ENCODE data around the gene LRBA. TPM values are rescaled to one million over a fixed set of nuclear protein-coding genes. Genes with fewer than 3 reads are reported as not detected.
"Not testable (repeated sequence)": the region's sequence is repeated elsewhere in the genome, so short reads cannot be mapped to it uniquely, and the experiment has no call there.

Gene LRBA
- total and polyA plus RNA-seq, 5 donors from 2014 or later = 23.0 to 95.3 (median 25.4) TPM

- no peaks in the 10 kb centered on the region for H3K4me1 ChIP-seq (ENCODE audit: control insufficient read depth, insufficient read depth, low read length, poor library complexity, severe bottlenecking)
- peaks cover 10% of the 10 kb centered on the region for H3K36me3 Mint-ChIP-seq
- H3K27ac Mint-ChIP-seq = peak overlapping the region in 1 of 3 donors; percentile 41
- DNase-seq (no peak), ATAC-seq (ENCODE audit: low read depth in 2 of 2) (no peak)
- no peaks in the 10 kb centered on the region for H3K9me3 ChIP-seq (ENCODE audit: control insufficient read depth in 2 of 2, low read length in 2 of 2)
- no peak overlapping the region for H3K4me3 ChIP-seq (ENCODE audit: low read depth, low read length)
- H3K36me3 ChIP-seq (ENCODE audit: control insufficient read depth, insufficient read depth, low read length) = no peaks in the 10 kb centered on the region
- H3K4me1 Mint-ChIP-seq = peaks cover 0 to 13% (median 5%) of the 10 kb centered on the region in 4 donors
- H3K4me3 Mint-ChIP-seq = no peak overlapping the region
- H3K9me3 Mint-ChIP-seq = no peaks in the 10 kb centered on the region
- H3K27me3 ChIP-seq (ENCODE audit: control insufficient read depth, insufficient read depth, low read length) = no peaks in the 10 kb centered on the region
- no peaks in the 10 kb centered on the region for H3K27me3 Mint-ChIP-seq
- no peak overlapping the region for H3K27ac ChIP-seq (ENCODE audit: insufficient read depth, low read length, poor library complexity, severe bottlenecking)
Observed at GRCh38 chr4:150547154-150547838, 467.8 kb downstream of the LRBA start.

GRCh38 chr4:150546286-150546685 lies 468.8 kb downstream of the LRBA start:
- H3K36me3 ChIP-seq (ENCODE audit: control insufficient read depth, insufficient read depth, low read length) = no peaks in the 10 kb centered on the region
- H3K27me3 ChIP-seq (ENCODE audit: control insufficient read depth, insufficient read depth, low read length) = no peaks in the 10 kb centered on the region
- H3K9me3 Mint-ChIP-seq = no peaks in the 10 kb centered on the region
- ATAC-seq (ENCODE audit: low read depth in 2 of 2) = no peak
- no peak overlapping the region for H3K4me3 ChIP-seq (ENCODE audit: low read depth, low read length)
- peaks cover 5% of the 10 kb centered on the region for H3K36me3 Mint-ChIP-seq
- H3K27ac Mint-ChIP-seq = no peak overlapping the region
- H3K27ac ChIP-seq (ENCODE audit: insufficient read depth, low read length, poor library complexity, severe bottlenecking) = no peak overlapping the region
- H3K9me3 ChIP-seq (ENCODE audit: control insufficient read depth in 2 of 2, low read length in 2 of 2) = no peaks in the 10 kb centered on the region
- H3K4me1 ChIP-seq (ENCODE audit: control insufficient read depth, insufficient read depth, low read length, poor library complexity, severe bottlenecking) = no peaks in the 10 kb centered on the region
- peaks cover 0 to 11% (median 4%) of the 10 kb centered on the region in 4 donors for H3K4me1 Mint-ChIP-seq
- H3K4me3 Mint-ChIP-seq = no peak overlapping the region
- H3K27me3 Mint-ChIP-seq = no peaks in the 10 kb centered on the region
- DNase-seq = no peak

- H3K4me3 ChIP-seq (ENCODE audit: low read depth, low read length) = no peak overlapping the region
- H3K27ac Mint-ChIP-seq = peak overlapping the region in 1 of 3 donors; percentile 8
- DNase-seq (no peak), ATAC-seq (ENCODE audit: low read depth in 2 of 2) (no peak)
- H3K9me3 ChIP-seq (ENCODE audit: control insufficient read depth in 2 of 2, low read length in 2 of 2) = no peaks in the 10 kb centered on the region
- H3K36me3 ChIP-seq (ENCODE audit: control insufficient read depth, insufficient read depth, low read length) = no peaks in the 10 kb centered on the region
- no peak overlapping the region for H3K27ac ChIP-seq (ENCODE audit: insufficient read depth, low read length, poor library complexity, severe bottlenecking)
- no peaks in the 10 kb centered on the region for H3K27me3 Mint-ChIP-seq
- peaks cover 12% of the 10 kb centered on the region for H3K36me3 Mint-ChIP-seq
- no peaks in the 10 kb centered on the region for H3K27me3 ChIP-seq (ENCODE audit: control insufficient read depth, insufficient read depth, low read length)
- H3K4me1 Mint-ChIP-seq = peaks cover 2 to 14% (median 8%) of the 10 kb centered on the region in 4 donors
- H3K4me1 ChIP-seq (ENCODE audit: control insufficient read depth, insufficient read depth, low read length, poor library complexity, severe bottlenecking) = no peaks in the 10 kb centered on the region
- H3K9me3 Mint-ChIP-seq = no peaks in the 10 kb centered on the region
- H3K4me3 Mint-ChIP-seq = no peak overlapping the region
Observed at GRCh38 chr4:150543042-150543441, 472.0 kb downstream of the LRBA start.

- no peak overlapping the region for H3K4me3 Mint-ChIP-seq
- Histone ChIP-seq H3K4me3 (ENCODE audit: low read depth, low read length) (no peak overlapping the region), H3K27me3 (ENCODE audit: control insufficient read depth, insufficient read depth, low read length) (no peaks in the 10 kb centered on the region), H3K4me1 (ENCODE audit: control insufficient read depth, insufficient read depth, low read length, poor library complexity, severe bottlenecking) (no peaks in the 10 kb centered on the region), H3K9me3 (ENCODE audit: control insufficient read depth in 2 of 2, low read length in 2 of 2) (no peaks in the 10 kb centered on the region), H3K36me3 (ENCODE audit: control insufficient read depth, insufficient read depth, low read length) (no peaks in the 10 kb centered on the region), H3K27ac (ENCODE audit: insufficient read depth, low read length, poor library complexity, severe bottlenecking) (no peak overlapping the region)
- no peaks in the 10 kb centered on the region for H3K9me3 Mint-ChIP-seq
- peaks cover 20% of the 10 kb centered on the region for H3K36me3 Mint-ChIP-seq
- no peak overlapping the region for H3K27ac Mint-ChIP-seq
- no peak for ATAC-seq (ENCODE audit: low read depth in 2 of 2)
- DNase-seq = no peak
- H3K27me3 Mint-ChIP-seq = no peaks in the 10 kb centered on the region
- peaks cover 5 to 16% (median 10%) of the 10 kb centered on the region in 4 donors for H3K4me1 Mint-ChIP-seq
Observed at GRCh38 chr4:150541681-150542080, 473.4 kb downstream of the LRBA start.

GRCh38 chr4:150540959-150541360 lies 474.1 kb downstream of the LRBA start:
- H3K27ac Mint-ChIP-seq = no peak overlapping the region
- Histone ChIP-seq H3K27me3 (ENCODE audit: control insufficient read depth, insufficient read depth, low read length) (no peaks in the 10 kb centered on the region), H3K4me1 (ENCODE audit: control insufficient read depth, insufficient read depth, low read length, poor library complexity, severe bottlenecking) (no peaks in the 10 kb centered on the region), H3K36me3 (ENCODE audit: control insufficient read depth, insufficient read depth, low read length) (no peaks in the 10 kb centered on the region), H3K27ac (ENCODE audit: insufficient read depth, low read length, poor library complexity, severe bottlenecking) (no peak overlapping the region), H3K4me3 (ENCODE audit: low read depth, low read length) (no peak overlapping the region), H3K9me3 (ENCODE audit: control insufficient read depth in 2 of 2, low read length in 2 of 2) (no peaks in the 10 kb centered on the region)
- no peak overlapping the region for H3K4me3 Mint-ChIP-seq
- H3K9me3 Mint-ChIP-seq = no peaks in the 10 kb centered on the region
- no peak for DNase-seq
- peaks cover 5 to 20% (median 10%) of the 10 kb centered on the region in 4 donors for H3K4me1 Mint-ChIP-seq
- H3K36me3 Mint-ChIP-seq = peaks cover 20% of the 10 kb centered on the region
- no peaks in the 10 kb centered on the region for H3K27me3 Mint-ChIP-seq
- no peak for ATAC-seq (ENCODE audit: low read depth in 2 of 2)

- Mint-ChIP-seq H3K9me3 (no peaks in the 10 kb centered on the region), H3K36me3 (peaks cover 20% of the 10 kb centered on the region), H3K4me1 (peaks cover 5 to 20% (median 10%) of the 10 kb centered on the region in 4 donors), H3K27me3 (no peaks in the 10 kb centered on the region), H3K27ac (no peak overlapping the region), H3K4me3 (no peak overlapping the region)
- Histone ChIP-seq H3K4me1 (ENCODE audit: control insufficient read depth, insufficient read depth, low read length, poor library complexity, severe bottlenecking) (no peaks in the 10 kb centered on the region), H3K4me3 (ENCODE audit: low read depth, low read length) (no peak overlapping the region), H3K27ac (ENCODE audit: insufficient read depth, low read length, poor library complexity, severe bottlenecking) (no peak overlapping the region), H3K27me3 (ENCODE audit: control insufficient read depth, insufficient read depth, low read length) (no peaks in the 10 kb centered on the region), H3K9me3 (ENCODE audit: control insufficient read depth in 2 of 2, low read length in 2 of 2) (no peaks in the 10 kb centered on the region), H3K36me3 (ENCODE audit: control insufficient read depth, insufficient read depth, low read length) (no peaks in the 10 kb centered on the region)
- ATAC-seq (ENCODE audit: low read depth in 2 of 2) = no peak
- no peak for DNase-seq
Observed at GRCh38 chr4:150540536-150540935, 474.5 kb downstream of the LRBA start.

GRCh38 chr4:150537911-150538310 lies 477.2 kb downstream of the LRBA start:
- H3K36me3 ChIP-seq (ENCODE audit: control insufficient read depth, insufficient read depth, low read length); H3K27ac ChIP-seq (ENCODE audit: insufficient read depth, low read length, poor library complexity, severe bottlenecking); H3K9me3 Mint-ChIP-seq; H3K9me3 ChIP-seq (ENCODE audit: control insufficient read depth in 2 of 2, low read length in 2 of 2); H3K27me3 Mint-ChIP-seq; DNase-seq; H3K4me3 Mint-ChIP-seq; H3K4me1 ChIP-seq (ENCODE audit: control insufficient read depth, insufficient read depth, low read length, poor library complexity, severe bottlenecking); H3K27me3 ChIP-seq (ENCODE audit: control insufficient read depth, insufficient read depth, low read length); H3K4me3 ChIP-seq (ENCODE audit: low read depth, low read length); ATAC-seq (ENCODE audit: low read depth in 2 of 2); H3K27ac Mint-ChIP-seq: not testable (repeated sequence)
- H3K36me3 Mint-ChIP-seq = peaks cover 16% of the 10 kb centered on the region
- H3K4me1 Mint-ChIP-seq = peaks cover 5 to 14% (median 6%) of the 10 kb centered on the region in 4 donors

GRCh38 chr4:150534818-150535217 lies 480.3 kb downstream of the LRBA start:
- Mint-ChIP-seq H3K36me3 (peaks cover 24% of the 10 kb centered on the region), H3K27me3 (no peaks in the 10 kb centered on the region), H3K4me1 (peaks cover 5 to 16% (median 6%) of the 10 kb centered on the region in 4 donors), H3K4me3 (no peak overlapping the region), H3K27ac (no peak overlapping the region), H3K9me3 (peaks cover 0 to 2% (median 0%) of the 10 kb centered on the region in 7 donors)
- no peak for ATAC-seq (ENCODE audit: low read depth in 2 of 2)
- H3K9me3 ChIP-seq (ENCODE audit: control insufficient read depth in 2 of 2, low read length in 2 of 2) = no peaks in the 10 kb centered on the region
- H3K4me1 ChIP-seq (ENCODE audit: control insufficient read depth, insufficient read depth, low read length, poor library complexity, severe bottlenecking) = no peaks in the 10 kb centered on the region
- H3K4me3 ChIP-seq (ENCODE audit: low read depth, low read length) = no peak overlapping the region
- no peak overlapping the region for H3K27ac ChIP-seq (ENCODE audit: insufficient read depth, low read length, poor library complexity, severe bottlenecking)
- H3K36me3 ChIP-seq (ENCODE audit: control insufficient read depth, insufficient read depth, low read length) = no peaks in the 10 kb centered on the region
- no peaks in the 10 kb centered on the region for H3K27me3 ChIP-seq (ENCODE audit: control insufficient read depth, insufficient read depth, low read length)
- DNase-seq = no peak

Data from CD4-positive, CD25-positive, alpha-beta regulatory T cell (primary cell).